GM18499 (cell line): Measurements from ENCODE around the gene ADARB2.
"Not testable (repeated sequence)": the region's sequence is repeated elsewhere in the genome, so short reads cannot be mapped to it uniquely, and the experiment has no call there.

Experiments used
- ATAC-seq: cut with Tn5 transposase; IDR thresholded peaks from one replicate; pipeline ENCODE4 v1.9.1; 2021; ENCODE audit warnings: moderate number of reproducible peaks; ENCODE audit not compliant: insufficient read depth, unreplicated experiment

The ADARB2 gene

DNA sequence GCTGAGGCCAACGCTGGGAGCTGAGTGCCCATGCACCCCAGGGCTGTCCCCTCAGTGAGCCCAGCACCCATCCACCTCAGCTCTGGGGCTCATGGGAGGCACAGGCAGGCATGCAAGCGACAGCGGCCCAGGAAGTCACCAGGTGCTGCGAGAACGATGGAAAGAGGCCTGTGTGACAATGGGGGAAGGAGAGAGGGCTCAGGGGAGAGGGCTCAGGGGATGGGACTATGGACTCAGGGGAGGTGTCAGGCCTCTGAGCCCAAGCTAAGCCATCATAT lies 388.6 kb downstream of the ADARB2 start:
- ATAC-seq, result no peak

DNA sequence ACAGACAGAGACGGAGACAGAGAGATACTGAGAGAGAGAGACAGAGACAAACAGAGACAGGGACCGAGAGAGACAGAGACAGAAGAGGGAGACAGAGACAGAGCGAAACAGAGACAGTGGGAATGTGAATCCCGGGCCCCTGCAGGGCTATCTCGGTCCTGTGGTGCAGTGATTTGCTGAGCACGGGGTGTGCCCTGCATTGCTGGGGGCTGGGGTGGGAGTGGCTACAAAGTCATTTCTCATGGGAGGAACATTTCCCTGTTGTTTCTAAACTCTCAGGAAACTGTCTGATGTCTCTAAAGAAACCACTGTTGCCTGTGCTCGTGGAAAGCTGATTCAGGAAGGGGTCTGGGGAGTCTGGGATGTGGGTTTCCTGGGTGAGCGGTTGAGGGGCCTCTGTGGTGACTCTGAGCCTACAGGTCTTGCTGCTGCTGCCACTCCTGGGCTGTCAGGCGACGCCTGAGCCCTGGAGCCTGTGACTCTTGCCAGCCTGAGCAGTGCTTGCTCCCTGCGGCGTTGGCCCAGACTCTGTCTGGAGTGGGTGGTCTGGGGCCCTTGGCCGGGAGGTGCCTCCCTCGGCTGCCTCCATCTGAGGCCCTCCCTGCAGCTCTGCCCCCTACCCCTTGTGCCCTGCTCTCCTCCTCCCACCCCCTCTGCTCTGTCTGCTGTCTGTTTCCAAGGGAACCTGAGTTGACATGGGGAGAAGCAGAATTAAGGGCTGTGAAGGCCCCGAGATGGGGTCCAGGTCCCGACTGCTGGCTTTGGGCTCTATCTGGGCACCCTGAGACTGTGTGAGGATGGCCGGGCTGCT lies 389.2 kb downstream of the ADARB2 start:
- no peak for ATAC-seq

DNA sequence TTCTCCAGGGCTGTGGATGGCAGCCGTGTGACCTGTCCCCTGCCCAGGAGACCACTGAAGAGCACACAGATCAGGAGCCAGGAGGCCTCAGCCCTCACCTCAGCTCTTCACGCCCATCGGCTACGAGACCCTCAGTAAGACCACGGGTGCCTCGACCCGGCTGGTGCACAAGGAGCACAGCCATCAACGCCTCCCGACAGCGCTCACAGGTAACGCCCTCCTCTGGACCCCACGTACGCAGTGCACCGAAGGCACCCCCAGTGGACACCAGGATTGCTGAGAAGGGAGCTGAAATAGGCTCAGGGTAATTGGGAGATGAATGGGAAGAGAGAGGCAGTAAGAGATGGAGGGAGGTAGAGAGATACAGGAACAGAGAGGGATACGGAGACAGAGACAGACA lies 389.8 kb downstream of the ADARB2 start:
- no peak for ATAC-seq

DNA sequence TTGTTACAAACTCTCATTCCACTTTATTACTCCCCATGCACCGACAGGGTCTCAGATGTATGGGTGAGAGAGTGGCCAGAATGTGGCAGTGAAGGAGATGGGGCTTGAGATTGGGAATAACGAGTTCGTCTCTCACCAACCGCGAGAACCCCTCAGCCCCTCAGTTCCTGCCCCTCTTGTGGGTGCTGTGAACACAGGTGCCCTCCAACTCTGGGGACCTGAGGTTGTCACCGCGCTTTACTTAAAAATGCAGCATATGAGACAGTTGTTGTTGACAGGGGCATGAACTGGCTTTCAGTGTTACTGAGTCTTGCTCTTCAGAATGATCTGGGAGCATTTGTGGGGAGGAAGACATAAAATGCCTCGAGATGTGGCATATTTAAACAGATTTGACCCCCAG lies 391.1 kb downstream of the ADARB2 start:
- ATAC-seq, result no peak

DNA sequence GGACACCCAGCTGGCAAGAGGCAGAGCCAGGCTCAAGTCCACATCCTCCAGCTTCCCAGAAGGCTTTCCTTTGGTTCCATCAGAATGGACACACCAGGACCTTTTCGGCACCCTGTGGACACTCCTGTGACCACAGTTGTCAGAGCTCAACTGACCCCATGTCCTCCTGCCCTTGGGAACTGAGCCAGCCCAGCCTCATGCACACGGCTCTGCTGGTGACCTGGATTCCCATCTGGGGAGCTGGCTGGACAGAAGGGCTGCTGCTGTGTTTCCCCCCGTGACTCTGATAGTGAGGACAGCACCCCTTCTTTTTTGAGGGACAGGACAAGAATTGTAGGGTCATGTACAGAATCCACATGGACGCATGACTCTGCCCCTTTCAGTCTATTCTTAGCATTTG lies 392.0 kb downstream of the ADARB2 start:
- ATAC-seq, result no peak

DNA sequence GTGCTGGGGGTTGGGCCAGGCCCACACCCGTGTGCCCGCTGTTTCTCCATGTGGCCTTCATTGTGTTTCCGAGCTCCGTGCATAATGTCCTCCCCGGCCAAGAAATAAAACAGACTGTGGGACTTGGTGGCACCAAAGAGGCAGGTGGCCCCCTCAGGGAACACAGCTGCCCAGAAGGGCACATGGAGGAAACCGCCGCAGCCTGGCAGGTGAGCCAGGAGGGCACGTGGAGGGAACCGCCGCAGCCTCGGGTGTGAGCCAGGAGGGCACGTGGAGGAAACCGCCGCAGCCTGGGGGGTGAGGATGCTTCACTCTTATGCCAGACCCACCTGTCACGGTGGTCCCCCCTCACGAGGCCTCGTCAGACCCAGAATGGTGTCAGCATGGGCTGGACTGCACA lies 392.5 kb downstream of the ADARB2 start:
- no peak for ATAC-seq

DNA sequence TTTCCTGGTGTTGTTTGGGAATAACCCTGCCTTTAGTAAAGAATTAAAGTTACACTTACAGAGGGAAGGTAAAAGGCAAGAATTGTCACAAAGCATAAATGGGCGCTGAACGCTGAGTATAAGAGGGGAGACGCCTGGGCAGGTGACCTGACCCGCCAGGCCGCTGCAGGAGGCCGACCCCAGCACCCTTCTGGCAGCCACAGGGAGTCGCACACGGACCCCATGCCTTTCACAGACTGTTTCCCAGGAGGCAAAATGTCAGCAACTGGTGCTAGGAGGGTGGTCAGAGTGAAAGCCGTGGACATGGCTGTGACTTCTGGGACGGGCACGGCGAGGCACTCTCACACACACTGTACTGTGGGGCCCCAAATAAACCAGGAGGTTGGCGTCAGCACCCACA lies 392.9 kb downstream of the ADARB2 start:
- ATAC-seq, result no peak

DNA sequence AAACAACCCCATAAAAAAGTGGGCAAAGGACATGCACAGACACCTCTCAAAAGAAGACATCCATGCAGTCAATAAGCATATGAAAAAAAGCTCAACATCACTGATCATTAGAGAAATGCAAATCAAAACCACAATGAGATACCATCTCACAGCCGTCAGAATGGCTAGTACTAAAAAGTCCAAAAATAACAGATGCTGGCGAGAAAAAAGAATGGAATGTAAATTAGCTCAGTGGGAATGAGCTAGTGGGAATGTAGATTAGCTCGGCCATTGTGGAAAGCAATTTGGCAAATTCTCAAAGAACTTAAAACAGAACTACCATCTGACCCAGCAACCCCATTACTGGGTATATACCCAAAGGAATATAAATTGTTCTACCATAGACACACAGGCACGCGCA lies 394.1 kb downstream of the ADARB2 start:
- no peak for ATAC-seq

DNA sequence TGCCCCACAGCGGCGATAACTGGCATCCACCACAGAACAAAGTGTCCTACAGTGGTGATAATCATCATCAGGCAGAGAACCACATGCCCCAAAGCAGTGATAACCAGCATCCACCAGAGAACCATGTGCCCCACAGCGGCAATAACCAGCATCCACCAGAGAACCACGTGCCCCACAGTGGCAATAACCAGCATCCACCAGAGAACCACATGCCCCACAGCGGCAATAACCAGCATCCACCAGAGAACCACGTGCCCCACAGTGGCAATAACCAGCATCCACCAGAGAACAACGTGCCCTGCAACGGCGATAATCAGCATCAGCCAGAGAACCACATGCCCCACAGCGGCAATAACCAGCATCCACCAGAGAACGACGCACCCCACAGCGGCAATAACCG lies 396.3 kb downstream of the ADARB2 start:
- not testable (repeated sequence) for ATAC-seq

DNA sequence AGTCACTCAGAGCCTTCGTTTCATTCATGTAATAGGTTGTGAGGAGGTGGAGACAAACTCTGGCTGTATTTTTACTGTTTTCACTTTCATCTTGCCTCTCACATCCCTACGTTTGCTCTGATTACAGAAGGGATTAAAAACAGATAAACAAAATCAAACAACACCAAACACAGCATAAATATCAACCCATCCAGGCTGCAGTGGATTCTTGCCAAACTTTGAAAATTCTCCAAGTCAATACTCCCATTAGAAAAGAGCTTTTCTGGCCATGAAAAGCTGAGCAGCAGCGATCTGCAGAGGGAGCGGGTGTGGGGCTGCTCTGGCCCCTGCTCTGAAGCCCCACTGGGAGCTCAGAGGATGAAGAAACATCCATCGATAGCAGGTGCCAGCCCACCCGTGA lies 397.9 kb downstream of the ADARB2 start:
- no peak for ATAC-seq

DNA sequence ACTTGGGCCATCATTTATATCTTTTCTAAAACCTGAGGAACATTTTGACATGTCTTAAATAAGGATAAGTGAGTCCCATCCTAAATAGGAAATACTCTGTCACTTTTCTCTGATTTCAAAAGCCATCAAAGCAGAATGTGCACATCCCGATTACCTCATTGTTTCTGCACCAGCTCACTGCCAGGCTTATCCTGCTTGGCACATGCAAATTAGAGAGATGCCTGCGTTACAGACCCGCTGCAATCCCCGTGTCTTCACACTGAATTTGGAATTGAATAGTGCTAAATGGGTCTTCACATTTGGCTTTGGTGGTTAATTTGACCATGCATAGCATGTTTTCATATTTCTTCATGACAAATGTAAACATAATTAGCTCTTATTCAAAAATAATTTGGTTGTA lies 401.7 kb downstream of the ADARB2 start:
- ATAC-seq, result no peak

DNA sequence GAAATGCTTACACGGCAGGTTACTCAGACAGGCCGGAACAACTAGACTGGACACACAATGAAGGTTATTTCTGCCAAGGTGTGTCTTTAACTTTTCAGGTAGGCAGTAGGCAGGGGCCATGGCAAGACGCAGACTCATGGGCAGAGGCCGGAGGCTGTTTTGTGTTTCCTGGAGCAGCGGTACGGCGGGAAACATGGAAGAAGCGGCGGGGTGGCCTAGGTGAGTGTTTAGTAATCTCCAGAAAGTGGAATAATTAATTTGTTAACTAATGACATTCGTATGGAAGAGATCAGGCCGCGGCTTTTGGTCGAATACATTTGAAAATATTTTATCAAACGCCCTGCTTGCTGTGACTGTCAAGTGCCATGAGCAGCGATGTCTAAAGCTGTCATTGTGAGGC lies 403.3 kb downstream of the ADARB2 start:
- ATAC-seq, result no peak

DNA sequence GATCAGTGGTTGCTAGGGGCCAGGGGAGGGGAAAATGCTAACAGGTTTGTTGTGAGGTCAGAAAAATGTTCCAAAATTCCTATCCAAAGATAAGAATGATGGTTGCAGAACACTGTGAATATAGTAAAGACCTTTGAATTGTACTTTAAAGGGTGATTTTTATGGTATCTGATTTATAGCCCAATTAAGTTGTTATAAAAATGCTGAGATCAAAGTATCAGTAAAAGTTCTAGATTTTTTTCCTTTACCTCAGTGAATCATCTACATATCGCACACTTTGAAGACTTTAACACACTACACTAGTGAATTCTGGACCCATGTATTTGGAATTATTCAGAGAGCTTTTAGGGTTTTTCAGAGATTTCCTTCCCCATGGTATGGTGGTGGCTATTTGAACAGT lies 405.8 kb downstream of the ADARB2 start:
- no peak for ATAC-seq

DNA sequence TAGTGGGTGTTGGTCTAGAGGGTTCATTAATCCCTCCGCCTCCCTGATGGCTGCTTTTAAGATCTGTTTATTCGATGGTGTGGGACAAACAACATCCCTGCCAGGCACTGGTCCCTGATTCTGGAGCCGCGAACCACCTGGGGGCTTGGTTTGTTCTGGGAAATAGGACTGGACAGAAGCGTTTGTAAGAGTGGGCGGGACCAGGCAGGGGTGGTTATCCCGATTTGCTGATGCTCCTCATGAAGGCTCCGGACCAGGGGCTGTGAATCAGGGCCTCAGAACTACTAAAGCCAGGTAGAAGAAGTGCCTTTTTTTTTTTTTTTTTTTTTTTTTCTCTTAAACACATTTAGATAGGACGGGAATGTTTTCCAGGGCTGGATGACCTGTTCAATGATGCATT lies 407.7 kb downstream of the ADARB2 start:
- no peak for ATAC-seq

DNA sequence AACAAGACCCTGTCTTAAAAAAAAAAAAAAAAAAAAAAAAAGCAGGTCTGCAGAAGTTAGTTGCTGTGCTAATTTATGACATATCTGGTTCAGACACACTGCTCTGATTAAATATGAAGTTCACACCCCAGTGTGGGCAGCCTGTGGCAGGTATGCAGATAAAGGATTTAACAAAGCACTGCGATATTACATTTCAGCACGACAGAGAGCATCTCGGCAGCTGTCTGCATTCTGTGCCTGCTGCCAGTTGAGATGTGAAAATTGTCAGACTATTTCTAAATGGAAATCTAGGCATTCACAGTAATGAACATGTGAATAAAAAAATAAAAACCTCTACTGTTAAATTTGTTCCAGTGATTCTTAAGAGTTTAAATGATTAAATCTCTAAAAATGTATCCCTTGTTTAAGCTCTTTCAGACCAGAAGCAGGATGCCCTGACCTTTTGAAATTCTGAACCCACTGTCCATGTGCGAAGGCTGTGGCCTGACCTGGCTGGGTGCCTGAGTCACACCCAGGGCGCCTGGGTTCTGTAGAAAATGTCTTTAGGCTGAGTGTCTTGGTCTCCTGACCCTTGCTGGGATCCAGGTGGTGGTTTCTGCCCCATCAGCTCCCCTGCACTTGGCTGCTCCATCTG lies 408.2 kb downstream of the ADARB2 start:
- ATAC-seq, result no peak

DNA sequence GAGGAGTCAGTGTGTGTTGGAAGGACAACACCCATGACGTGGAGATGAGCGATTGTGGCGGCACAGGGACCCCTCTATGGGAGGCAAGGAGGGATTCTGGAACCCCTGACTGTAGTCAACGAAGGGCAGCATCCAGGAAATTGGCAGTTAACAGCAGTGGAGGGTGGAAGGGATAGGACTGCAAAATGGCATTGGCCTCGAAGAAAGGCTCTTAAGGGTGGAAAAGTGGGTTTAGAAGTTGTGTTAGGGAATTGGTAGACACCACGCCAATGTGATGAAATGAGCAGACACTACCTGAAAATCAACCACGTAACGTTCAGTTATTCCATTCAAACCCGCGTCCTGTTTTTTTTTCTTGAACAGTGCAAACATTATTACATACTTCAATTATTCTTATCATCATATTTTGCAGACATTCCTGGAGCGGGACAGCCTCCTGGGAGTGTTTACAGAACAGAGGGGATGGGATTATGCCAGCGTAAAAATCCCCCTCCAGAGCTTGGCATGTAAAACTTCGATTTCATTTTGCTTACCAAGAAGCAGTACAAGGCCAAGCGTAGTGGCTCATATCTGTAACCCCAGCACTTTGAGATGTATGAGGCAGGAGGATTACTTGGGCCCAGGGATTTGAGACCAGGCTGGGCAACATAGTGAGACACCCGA lies 409.0 kb downstream of the ADARB2 start:
- no peak for ATAC-seq

DNA sequence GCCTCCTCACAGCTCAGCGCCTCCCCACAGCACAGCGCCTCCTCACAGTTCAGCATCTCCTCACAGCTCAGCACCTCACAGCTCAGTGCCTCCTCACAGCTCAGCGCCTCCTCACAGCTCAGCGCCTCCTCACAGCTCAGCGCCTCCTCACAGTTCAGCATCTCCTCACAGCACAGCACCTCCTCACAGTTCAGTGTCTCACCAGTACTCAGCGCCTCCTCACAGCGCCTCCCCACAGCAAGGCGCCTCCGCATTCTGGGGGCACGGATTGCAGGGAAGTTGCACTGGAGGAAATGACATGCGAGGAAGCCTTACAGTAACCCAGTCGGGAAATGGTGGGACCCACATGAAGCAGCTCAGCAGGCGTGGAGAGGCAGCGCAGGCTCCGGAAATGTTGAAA lies 409.6 kb downstream of the ADARB2 start:
- ATAC-seq, result no peak

DNA sequence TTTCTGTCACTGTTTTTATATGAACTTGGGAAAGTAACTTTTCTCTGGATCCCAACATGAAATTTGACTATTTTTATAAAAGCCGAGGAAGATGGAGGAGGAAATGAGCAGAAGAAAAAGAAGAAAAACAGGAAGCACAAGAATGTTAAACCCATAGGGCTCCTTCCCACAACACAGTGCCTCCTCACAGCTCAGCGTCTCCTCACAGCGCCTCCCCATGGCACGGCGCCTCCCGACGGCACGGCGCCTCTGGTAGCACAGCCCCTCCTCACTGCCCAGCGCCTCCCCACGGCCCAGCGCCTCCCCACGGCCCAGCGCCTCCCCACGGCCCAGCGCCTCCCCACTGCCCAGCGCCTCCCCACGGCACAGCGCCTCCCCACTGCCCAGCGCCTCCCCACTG lies 410.8 kb downstream of the ADARB2 start:
- ATAC-seq, result not testable (repeated sequence)

DNA sequence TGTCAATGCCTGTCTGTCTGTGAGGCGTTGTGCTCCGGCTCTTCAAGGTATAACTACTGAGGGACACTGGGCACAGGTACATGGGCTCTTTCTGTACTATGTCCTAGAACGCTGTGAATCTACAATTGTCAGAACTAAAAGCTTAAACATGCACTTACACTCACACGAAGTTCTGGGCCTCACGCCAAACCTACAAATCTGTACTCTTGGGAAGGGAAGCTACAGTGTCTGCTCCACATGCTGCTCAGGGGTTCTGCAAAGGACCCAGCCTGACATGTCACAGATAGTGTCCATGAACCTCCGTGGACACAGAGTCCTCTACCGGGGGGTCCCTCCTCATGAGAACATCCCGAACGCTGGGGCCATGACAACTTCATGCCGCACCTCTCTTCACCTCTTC lies 412.4 kb downstream of the ADARB2 start:
- no peak for ATAC-seq

DNA sequence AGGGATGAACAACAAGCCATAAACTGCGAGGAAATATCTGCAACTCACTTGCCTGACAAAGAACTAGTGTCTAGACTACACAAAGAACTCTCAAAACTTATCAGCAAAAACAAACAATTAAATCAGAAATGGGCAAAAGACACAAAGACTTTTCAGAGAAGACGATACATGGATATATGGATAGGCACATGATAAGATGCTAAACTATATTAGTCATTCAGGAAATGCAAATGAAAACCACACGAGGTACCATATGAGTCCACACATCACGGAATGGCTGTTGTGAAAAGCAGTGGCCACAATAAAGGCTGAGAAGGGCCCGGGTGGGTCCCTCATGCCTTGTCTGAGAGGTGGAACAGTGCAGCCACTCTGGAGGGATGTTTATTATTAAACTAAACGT lies 413.4 kb downstream of the ADARB2 start:
- no peak for ATAC-seq

DNA sequence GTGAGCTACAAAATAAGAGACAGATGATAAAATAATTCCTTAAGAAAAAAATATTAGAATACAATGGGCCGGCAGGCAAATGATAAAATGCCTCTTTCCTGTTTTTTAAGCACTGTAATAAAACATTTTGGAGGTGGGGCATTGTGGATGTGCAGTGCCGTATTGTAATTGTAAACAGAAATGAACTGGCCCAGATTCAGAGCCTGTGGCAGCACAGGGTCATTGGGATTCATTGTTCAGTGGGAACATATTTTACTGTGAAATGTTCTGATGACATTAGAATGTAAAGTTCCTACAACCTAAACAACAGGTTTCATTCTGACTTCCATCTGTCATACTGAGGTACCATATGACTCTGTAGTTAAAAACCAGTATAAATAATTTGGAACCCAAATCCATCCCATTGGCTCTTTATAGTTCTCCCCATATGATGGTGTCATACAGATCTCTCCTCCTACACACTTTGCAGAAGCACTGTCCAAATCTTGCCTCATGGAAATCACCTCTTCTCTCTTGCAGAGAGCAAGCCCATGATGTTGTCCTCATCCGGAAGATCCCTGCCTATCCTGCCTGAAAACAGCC lies 416.5 kb downstream of the ADARB2 start:
- no peak for ATAC-seq

DNA sequence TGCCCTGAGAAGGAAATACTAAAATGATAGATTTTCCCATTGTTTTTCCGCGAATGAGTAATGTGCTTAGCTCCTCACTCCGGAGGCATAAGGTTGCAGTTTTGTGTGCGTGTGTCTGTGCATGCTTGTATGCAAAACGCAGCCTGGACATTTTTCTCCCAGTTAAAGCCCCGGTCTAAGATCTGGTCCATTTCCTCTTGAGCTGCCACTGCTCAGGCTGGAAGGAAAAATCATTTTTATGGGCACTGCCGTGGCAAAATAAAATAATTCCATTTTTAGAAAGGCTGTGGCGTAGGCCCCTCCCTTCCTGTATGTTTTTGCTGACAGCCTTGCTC lies 420.5 kb downstream of the ADARB2 start:
- no peak for ATAC-seq
